ENCODE data around the gene UNC13B. TPM values are rescaled to one million over a fixed set of nuclear protein-coding genes. Genes with fewer than 3 reads are reported as not detected.

The UNC13B gene
- total and polyA plus RNA-seq, 2 of the 13 experiments (the other 11 are each of a cell fraction or from before 2014, with no cell fraction given), result 14.0 to 18.3 TPM

DNA sequence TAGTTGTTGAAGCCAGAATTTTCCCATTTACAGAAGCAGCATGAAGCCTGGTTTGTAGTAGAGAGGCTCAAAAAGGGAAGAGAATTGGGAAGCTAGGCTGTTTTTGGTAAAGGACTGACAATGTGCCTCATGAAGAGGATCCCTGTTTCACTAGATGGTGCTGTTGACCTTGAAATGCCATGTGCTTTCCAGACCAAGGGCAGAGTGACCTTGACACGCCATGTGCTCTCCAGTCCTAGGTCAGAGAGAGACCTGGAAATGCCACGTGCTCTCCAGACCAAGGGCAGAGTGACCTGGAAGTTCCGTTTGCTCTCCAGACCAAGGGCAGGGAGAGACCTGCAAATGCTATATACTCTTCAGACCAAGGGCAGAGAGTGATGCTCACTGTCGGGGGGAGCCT, 32.0 kb downstream of the UNC13B start (continued):
- TF ChIP-seq, protein P1, sequence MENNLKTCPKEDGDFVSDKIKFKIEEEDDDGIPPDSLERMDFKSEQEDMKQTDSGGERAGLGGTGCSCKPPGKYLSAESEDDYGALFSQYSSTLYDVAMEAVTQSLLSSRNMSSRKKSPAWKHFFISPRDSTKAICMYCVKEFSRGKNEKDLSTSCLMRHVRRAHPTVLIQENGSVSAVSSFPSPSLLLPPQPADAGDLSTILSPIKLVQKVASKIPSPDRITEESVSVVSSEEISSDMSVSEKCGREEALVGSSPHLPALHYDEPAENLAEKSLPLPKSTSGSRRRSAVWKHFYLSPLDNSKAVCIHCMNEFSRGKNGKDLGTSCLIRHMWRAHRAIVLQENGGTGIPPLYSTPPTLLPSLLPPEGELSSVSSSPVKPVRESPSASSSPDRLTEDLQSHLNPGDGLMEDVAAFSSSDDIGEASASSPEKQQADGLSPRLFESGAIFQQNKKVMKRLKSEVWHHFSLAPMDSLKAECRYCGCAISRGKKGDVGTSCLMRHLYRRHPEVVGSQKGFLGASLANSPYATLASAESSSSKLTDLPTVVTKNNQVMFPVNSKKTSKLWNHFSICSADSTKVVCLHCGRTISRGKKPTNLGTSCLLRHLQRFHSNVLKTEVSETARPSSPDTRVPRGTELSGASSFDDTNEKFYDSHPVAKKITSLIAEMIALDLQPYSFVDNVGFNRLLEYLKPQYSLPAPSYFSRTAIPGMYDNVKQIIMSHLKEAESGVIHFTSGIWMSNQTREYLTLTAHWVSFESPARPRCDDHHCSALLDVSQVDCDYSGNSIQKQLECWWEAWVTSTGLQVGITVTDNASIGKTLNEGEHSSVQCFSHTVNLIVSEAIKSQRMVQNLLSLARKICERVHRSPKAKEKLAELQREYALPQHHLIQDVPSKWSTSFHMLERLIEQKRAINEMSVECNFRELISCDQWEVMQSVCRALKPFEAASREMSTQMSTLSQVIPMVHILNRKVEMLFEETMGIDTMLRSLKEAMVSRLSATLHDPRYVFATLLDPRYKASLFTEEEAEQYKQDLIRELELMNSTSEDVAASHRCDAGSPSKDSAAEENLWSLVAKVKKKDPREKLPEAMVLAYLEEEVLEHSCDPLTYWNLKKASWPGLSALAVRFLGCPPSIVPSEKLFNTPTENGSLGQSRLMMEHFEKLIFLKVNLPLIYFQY (CRISPR knock-in tag; IDR thresholded peaks at IDR 0.05; ENCODE audit: borderline replicate concordance), result no peak
- TF ChIP-seq, protein P2, sequence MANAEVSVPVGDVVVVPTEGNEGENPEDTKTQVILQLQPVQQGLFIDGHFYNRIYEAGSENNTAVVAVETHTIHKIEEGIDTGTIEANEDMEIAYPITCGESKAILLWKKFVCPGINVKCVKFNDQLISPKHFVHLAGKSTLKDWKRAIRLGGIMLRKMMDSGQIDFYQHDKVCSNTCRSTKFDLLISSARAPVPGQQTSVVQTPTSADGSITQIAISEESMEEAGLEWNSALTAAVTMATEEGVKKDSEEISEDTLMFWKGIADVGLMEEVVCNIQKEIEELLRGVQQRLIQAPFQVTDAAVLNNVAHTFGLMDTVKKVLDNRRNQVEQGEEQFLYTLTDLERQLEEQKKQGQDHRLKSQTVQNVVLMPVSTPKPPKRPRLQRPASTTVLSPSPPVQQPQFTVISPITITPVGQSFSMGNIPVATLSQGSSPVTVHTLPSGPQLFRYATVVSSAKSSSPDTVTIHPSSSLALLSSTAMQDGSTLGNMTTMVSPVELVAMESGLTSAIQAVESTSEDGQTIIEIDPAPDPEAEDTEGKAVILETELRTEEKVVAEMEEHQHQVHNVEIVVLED (CRISPR knock-in tag; IDR thresholded peaks at IDR 0.05; ENCODE audit: borderline replicate concordance), result no peak
- TF ChIP-seq FOSL1 (CRISPR knock-in tag; IDR thresholded peaks at IDR 0.05; ENCODE audit: borderline replicate concordance), result no peak
- TF ChIP-seq, protein P3, sequence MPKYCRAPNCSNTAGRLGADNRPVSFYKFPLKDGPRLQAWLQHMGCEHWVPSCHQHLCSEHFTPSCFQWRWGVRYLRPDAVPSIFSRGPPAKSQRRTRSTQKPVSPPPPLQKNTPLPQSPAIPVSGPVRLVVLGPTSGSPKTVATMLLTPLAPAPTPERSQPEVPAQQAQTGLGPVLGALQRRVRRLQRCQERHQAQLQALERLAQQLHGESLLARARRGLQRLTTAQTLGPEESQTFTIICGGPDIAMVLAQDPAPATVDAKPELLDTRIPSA (CRISPR knock-in tag; IDR thresholded peaks at IDR 0.05; ENCODE audit: borderline replicate concordance), result no peak
- TF ChIP-seq, protein P4, sequence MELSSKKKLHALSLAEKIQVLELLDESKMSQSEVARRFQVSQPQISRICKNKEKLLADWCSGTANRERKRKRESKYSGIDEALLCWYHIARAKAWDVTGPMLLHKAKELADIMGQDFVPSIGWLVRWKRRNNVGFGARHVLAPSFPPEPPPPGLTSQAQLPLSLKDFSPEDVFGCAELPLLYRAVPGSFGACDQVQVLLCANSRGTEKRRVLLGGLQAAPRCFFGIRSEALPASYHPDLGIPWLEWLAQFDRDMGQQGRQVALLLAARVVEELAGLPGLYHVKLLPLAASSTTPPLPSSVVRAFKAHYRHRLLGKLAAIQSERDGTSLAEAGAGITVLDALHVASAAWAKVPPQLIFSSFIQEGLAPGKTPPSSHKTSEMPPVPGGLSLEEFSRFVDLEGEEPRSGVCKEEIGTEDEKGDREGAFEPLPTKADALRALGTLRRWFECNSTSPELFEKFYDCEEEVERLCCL (CRISPR knock-in tag; IDR thresholded peaks at IDR 0.05; ENCODE audit: borderline replicate concordance), result no peak
- no peak for TF ChIP-seq ZNF557 (CRISPR knock-in tag; IDR thresholded peaks at IDR 0.05)
- TF ChIP-seq SRY (CRISPR knock-in tag; IDR thresholded peaks at IDR 0.05), result no peak
- no peak for TF ChIP-seq ZNF816 (CRISPR knock-in tag; IDR thresholded peaks at IDR 0.05; ENCODE audit: borderline replicate concordance)
- peak; percentile 89 for TF ChIP-seq POGZ (CRISPR knock-in tag; IDR thresholded peaks at IDR 0.05)
- TF ChIP-seq, protein P5, sequence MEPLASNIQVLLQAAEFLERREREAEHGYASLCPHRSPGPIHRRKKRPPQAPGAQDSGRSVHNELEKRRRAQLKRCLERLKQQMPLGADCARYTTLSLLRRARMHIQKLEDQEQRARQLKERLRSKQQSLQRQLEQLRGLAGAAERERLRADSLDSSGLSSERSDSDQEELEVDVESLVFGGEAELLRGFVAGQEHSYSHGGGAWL (CRISPR knock-in tag; IDR thresholded peaks at IDR 0.05), result no peak
- no peak for TF ChIP-seq RBM39 (IDR thresholded peaks at IDR 0.05; ENCODE audit: low read depth, low read length, poor library complexity, severe bottlenecking)
- no peak for TF ChIP-seq ZBTB8A (CRISPR knock-in tag; IDR thresholded peaks at IDR 0.05; ENCODE audit: borderline replicate concordance, low read depth)
- no peak for TF ChIP-seq RFXANK (CRISPR knock-in tag; IDR thresholded peaks at IDR 0.05)
- TF ChIP-seq, protein P6, sequence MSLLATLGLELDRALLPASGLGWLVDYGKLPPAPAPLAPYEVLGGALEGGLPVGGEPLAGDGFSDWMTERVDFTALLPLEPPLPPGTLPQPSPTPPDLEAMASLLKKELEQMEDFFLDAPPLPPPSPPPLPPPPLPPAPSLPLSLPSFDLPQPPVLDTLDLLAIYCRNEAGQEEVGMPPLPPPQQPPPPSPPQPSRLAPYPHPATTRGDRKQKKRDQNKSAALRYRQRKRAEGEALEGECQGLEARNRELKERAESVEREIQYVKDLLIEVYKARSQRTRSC (CRISPR knock-in tag; IDR thresholded peaks at IDR 0.05; ENCODE audit: low read depth), result no peak
- no peak for TF ChIP-seq ZNF138 (CRISPR knock-in tag; IDR thresholded peaks at IDR 0.05; ENCODE audit: low read depth)
- no peak for TF ChIP-seq EED (CRISPR knock-in tag; IDR thresholded peaks at IDR 0.05)
- TF ChIP-seq ZNF30 (CRISPR knock-in tag; IDR thresholded peaks at IDR 0.05), result no peak
- no peak for TF ChIP-seq KDM5A (IDR thresholded peaks at IDR 0.05; ENCODE audit: borderline replicate concordance, low read length)
- no peak for TF ChIP-seq ZNF253 (CRISPR knock-in tag; IDR thresholded peaks at IDR 0.05; ENCODE audit: borderline replicate concordance)
